Measurements from ENCODE around the gene ZNF527. TPM values are rescaled to one million over a fixed set of nuclear protein-coding genes. Genes with fewer than 3 reads are reported as not detected.
"Not testable (repeated sequence)": the region's sequence is repeated elsewhere in the genome, so short reads cannot be mapped to it uniquely, and the experiment has no call there.

ZNF527 gene
- total RNA-seq, 4 donors from 2014 or later = 5.6 to 25.0 (median 9.6) TPM

GRCh38 chr19:37355901-37356300 lies 15.0 kb upstream of the ZNF527 start:
- H3K27me3 ChIP-seq = no peaks in the 10 kb centered on the region
- H3K4me3 ChIP-seq = no peak overlapping the region
- H3K27ac ChIP-seq = no peak overlapping the region
- no peaks in the 10 kb centered on the region for H3K4me1 ChIP-seq
- TF ChIP-seq POLR2A (IDR thresholded peaks at IDR 0.05) (no peak), CTCF (IDR thresholded peaks at IDR 0.05) (no peak)
- intact Hi-C loops (cut with DNase I; ENCODE audit: low total_unique reads) = no loop called here
- no peaks in the 10 kb centered on the region for H3K9me3 ChIP-seq
- DNase-seq = no peak
- H3K36me3 ChIP-seq = no peaks in the 10 kb centered on the region

- TF ChIP-seq POLR2A (IDR thresholded peaks at IDR 0.05) (no peak), CTCF (IDR thresholded peaks at IDR 0.05) (no peak)
- no peak overlapping the region for H3K4me3 ChIP-seq
These were observed 8.9 kb upstream of the ZNF527 start for GRCh38 chr19:37361994-37362393.

GRCh38 chr19:37362733-37363132 lies 8.2 kb upstream of the ZNF527 start:
- TF ChIP-seq CTCF (IDR thresholded peaks at IDR 0.05) = no peak
- no peak for TF ChIP-seq POLR2A (IDR thresholded peaks at IDR 0.05)
- H3K27ac ChIP-seq = no peak overlapping the region

More at GRCh38 chr19:37361994-37362393, 8.9 kb upstream of the ZNF527 start:
- intact Hi-C loops (cut with DNase I; ENCODE audit: low total_unique reads) = no loop called here
- H3K27me3 ChIP-seq = no peaks in the 10 kb centered on the region
- H3K36me3 ChIP-seq = no peaks in the 10 kb centered on the region
- no peaks in the 10 kb centered on the region for H3K4me1 ChIP-seq
- peaks cover 0 to 6% of the 10 kb centered on the region in 2 donors for H3K9me3 ChIP-seq
- no peak overlapping the region for H3K27ac ChIP-seq
- no peak for DNase-seq

GRCh38 chr19:37370386-37370879 lies 466 bp upstream of the ZNF527 start:
- peak overlapping the region; percentile 50 to 60 for H3K4me3 ChIP-seq
- H3K4me1 ChIP-seq; H3K9me3 ChIP-seq; intact Hi-C loops (cut with DNase I; ENCODE audit: low total_unique reads); H3K27me3 ChIP-seq; H3K36me3 ChIP-seq: not testable (repeated sequence)
- peak overlapping the region; percentile 79 to 86 for H3K27ac ChIP-seq
- DNase-seq = peak in 1 of 2 donors; percentile 16

More at GRCh38 chr19:37362733-37363132, 8.2 kb upstream of the ZNF527 start:
- intact Hi-C loops (cut with DNase I; ENCODE audit: low total_unique reads) = no loop called here
- Histone ChIP-seq H3K9me3 (peaks cover 0 to 6% of the 10 kb centered on the region in 2 donors), H3K4me1 (no peaks in the 10 kb centered on the region), H3K27me3 (no peaks in the 10 kb centered on the region), H3K36me3 (no peaks in the 10 kb centered on the region), H3K4me3 (no peak overlapping the region)
- DNase-seq = no peak

GRCh38 chr19:37389234-37389633 lies 18.3 kb downstream of the ZNF527 start:
- H3K9me3 ChIP-seq = peaks cover 0 to 93% of the 10 kb centered on the region in 2 donors
- no peak overlapping the region for H3K4me3 ChIP-seq
- no peaks in the 10 kb centered on the region for H3K4me1 ChIP-seq
- TF ChIP-seq CTCF (IDR thresholded peaks at IDR 0.05) (no peak), POLR2A (IDR thresholded peaks at IDR 0.05) (no peak)
- H3K27ac ChIP-seq = no peak overlapping the region
- H3K36me3 ChIP-seq = no peaks in the 10 kb centered on the region
- intact Hi-C loops (cut with DNase I; ENCODE audit: low total_unique reads) = no loop called here
- no peaks in the 10 kb centered on the region for H3K27me3 ChIP-seq
- DNase-seq = no peak

- H3K27me3 ChIP-seq; H3K36me3 ChIP-seq; DNase-seq; H3K27ac ChIP-seq; intact Hi-C loops (cut with DNase I; ENCODE audit: low total_unique reads); H3K4me3 ChIP-seq; H3K4me1 ChIP-seq: not testable (repeated sequence)
- H3K9me3 ChIP-seq = peaks cover 0 to 88% of the 10 kb centered on the region in 2 donors
These were observed 20.5 kb downstream of the ZNF527 start for GRCh38 chr19:37391399-37391798.

Measured in uterus (tissue), 4 donors.